ENCODE measurements around the gene NMNAT2.

DNA sequence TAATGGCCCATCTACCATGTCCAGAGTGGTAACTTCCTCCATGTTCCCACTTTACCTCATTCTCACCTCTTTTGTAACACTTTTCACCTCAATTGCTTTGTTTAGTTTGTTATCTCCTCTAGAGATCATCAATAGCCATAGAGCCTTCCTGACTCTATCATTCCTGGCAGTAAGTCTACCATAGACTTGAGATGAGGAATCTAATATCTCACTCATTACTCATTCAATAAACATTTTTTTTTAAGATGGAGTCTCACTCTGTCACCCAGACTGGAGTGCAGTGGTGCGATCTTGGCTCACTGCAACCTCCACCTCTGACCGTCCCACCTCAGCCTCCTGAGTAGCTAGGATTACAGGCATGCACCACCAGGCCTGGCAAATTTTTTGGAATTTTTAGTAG is 7.1 kb downstream of the NMNAT2 start:
- TF ChIP-seq, protein P1, sequence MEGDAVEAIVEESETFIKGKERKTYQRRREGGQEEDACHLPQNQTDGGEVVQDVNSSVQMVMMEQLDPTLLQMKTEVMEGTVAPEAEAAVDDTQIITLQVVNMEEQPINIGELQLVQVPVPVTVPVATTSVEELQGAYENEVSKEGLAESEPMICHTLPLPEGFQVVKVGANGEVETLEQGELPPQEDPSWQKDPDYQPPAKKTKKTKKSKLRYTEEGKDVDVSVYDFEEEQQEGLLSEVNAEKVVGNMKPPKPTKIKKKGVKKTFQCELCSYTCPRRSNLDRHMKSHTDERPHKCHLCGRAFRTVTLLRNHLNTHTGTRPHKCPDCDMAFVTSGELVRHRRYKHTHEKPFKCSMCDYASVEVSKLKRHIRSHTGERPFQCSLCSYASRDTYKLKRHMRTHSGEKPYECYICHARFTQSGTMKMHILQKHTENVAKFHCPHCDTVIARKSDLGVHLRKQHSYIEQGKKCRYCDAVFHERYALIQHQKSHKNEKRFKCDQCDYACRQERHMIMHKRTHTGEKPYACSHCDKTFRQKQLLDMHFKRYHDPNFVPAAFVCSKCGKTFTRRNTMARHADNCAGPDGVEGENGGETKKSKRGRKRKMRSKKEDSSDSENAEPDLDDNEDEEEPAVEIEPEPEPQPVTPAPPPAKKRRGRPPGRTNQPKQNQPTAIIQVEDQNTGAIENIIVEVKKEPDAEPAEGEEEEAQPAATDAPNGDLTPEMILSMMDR (IDR thresholded peaks at IDR 0.05; ENCODE audit: low read length), result no peak
- no peak for TF ChIP-seq EZH2 (IDR thresholded peaks at IDR 0.05; ENCODE audit: borderline replicate concordance, low read length)

All from OCI-LY1 (cell line).